ES-I3 (cell line): ENCODE data around the gene R3HDM4.
"Not testable (repeated sequence)": the region's sequence is repeated elsewhere in the genome, so short reads cannot be mapped to it uniquely, and the experiment has no call there.

Source experiments
- H3K36me3 ChIP-seq: 2 replicates; pipeline ENCODE4 v1.6.1; 2013; ENCODE audit warnings: mild to moderate bottlenecking, low read length, control low read depth, moderate library complexity; ENCODE audit not compliant: insufficient read depth
- H3K4me1 ChIP-seq: 2 replicates; pipeline ENCODE4 v1.6.1; 2013; ENCODE audit warnings: mild to moderate bottlenecking, control low read depth, low read length; ENCODE audit not compliant: insufficient read depth
- H3K9ac ChIP-seq: 2 replicates; pipeline ENCODE4 v1.6.1; 2013; ENCODE audit warnings: low read depth, mild to moderate bottlenecking, low read length, moderate library complexity
- H3K9me3 ChIP-seq: 2 replicates; pipeline ENCODE4 v1.6.1; 2013; ENCODE audit warnings: mild to moderate bottlenecking, low read length, moderate library complexity; ENCODE audit not compliant: control insufficient read depth, insufficient read depth

Gene R3HDM4

DNA sequence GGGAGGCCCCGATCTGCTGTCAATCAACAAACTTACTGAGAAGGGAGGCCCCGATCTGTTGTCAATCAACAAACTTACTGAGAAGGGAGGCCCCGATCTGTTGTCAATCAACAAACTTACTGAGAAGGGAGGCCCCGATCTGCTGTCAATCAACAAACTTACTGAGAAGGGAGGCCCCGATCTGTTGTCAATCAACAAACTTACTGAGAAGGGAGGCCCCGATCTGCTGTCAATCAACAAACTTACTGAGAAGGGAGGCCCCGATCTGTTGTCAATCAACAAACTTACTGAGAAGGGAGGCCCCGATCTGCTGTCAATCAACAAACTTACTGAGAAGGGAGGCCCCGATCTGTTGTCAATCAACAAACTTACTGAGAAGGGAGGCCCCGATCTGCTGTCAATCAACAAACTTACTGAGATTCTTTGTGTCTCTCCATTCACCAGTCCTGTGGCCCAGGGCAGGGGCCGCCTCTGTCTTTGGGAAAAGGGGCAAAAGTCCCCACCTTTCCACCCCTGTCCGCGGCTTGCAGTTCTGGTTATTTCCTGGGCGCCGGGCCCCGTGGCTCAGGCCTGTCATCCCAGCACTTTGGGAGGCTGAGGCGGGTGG is 59.3 kb downstream of the R3HDM4 start:
- H3K36me3 ChIP-seq, H3K9me3 ChIP-seq, H3K4me1 ChIP-seq, H3K9ac ChIP-seq: not testable (repeated sequence)

DNA sequence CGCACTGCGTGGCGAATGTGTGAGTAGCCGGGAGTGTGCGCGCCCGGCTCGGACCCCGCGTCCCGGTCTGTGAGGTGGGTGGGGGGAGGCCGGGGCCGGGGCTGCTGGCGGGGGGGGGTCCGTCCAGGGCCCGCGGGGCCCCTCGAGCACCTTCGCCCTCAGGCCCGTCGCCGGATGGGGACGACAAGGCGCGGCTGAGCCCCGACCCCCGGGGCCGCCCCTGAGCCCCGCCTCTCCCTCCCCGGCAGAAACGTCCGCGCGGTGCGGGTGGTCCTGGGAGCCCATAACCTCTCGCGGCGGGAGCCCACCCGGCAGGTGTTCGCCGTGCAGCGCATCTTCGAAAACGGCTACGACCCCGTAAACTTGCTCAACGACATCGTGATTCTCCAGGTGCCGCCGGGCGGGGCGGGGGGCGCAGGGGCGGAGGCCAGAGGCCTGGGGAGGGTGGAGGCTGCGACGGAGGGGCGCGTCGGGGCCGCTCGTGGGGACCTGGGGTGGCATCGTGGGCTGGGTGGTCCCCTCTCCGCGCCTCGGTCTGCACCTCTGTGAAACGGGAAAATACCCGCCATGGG is 59.9 kb downstream of the R3HDM4 start:
- Histone ChIP-seq H3K36me3 (no peaks in the 10 kb centered on the region), H3K9ac (no peak overlapping the region), H3K4me1 (peaks cover 6% of the 10 kb centered on the region; the same call in 1 of the 2 replicates), H3K9me3 (no peaks in the 10 kb centered on the region)

DNA sequence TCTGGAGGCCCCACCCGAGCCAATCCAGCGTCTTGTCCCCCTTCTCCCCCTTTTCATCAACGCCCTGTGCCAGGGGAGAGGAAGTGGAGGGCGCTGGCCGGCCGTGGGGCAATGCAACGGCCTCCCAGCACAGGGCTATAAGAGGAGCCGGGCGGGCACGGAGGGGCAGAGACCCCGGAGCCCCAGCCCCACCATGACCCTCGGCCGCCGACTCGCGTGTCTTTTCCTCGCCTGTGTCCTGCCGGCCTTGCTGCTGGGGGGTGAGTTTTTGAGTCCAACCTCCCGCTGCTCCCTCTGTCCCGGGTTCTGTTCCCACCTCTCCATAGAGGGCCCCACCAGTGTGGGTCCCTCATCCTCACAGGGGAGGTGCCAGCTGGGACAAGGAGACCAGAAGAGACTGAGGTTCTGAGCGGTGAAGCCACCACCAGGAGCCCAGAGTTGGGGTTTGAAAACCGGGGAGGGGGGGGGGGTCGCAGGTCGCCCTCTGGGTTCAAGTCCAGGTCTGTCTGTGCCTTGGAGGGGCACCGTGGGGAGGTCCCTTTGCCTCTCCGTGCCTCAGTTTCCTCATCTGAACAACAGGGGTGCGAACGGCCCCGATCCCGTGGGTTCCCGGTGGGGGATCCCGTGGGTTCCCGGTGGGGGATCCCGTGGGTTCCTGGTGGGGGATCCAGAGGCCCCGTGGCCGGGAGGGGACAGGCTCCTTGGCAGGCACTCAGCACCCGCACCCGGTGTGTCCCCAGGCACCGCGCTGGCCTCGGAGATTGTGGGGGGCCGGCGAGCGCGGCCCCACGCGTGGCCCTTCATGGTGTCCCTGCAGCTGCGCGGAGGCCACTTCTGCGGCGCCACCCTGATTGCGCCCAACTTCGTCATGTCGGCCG is 60.6 kb downstream of the R3HDM4 start, which contains the start of gene ELANE:
Gene ELANE, plus strand, starts transcription at position 168 of the 878 bp plus-strand sequence. Its CDS starts 26 bp downstream, at position 194.
- Histone ChIP-seq H3K36me3 (no peaks in the 10 kb centered on the region), H3K9me3 (no peaks in the 10 kb centered on the region), H3K4me1 (peaks cover 6% of the 10 kb centered on the region; the same call in 1 of the 2 replicates), H3K9ac (no peak within 1 kb of the TSS)

DNA sequence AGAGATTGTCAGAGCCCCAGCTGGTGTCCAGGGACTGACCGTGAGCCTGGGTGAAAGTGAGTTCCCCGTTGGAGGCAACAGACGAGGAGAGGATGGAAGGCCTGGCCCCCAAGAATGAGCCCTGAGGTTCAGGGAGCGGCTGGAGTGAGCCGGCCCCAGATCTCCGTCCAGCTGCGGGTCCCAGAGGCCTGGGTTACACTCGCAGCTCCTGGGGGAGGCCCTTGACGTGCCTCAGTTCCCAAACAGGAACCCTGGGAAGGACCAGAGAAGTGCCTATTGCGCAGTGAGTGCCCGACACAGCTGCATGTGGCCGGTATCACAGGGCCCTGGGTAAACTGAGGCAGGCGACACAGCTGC is 62.1 kb downstream of the R3HDM4 start:
- Histone ChIP-seq H3K4me1 (peaks cover 6% of the 10 kb centered on the region; the same call in 1 of the 2 replicates), H3K9ac (no peak overlapping the region), H3K9me3 (no peaks in the 10 kb centered on the region), H3K36me3 (no peaks in the 10 kb centered on the region)

DNA sequence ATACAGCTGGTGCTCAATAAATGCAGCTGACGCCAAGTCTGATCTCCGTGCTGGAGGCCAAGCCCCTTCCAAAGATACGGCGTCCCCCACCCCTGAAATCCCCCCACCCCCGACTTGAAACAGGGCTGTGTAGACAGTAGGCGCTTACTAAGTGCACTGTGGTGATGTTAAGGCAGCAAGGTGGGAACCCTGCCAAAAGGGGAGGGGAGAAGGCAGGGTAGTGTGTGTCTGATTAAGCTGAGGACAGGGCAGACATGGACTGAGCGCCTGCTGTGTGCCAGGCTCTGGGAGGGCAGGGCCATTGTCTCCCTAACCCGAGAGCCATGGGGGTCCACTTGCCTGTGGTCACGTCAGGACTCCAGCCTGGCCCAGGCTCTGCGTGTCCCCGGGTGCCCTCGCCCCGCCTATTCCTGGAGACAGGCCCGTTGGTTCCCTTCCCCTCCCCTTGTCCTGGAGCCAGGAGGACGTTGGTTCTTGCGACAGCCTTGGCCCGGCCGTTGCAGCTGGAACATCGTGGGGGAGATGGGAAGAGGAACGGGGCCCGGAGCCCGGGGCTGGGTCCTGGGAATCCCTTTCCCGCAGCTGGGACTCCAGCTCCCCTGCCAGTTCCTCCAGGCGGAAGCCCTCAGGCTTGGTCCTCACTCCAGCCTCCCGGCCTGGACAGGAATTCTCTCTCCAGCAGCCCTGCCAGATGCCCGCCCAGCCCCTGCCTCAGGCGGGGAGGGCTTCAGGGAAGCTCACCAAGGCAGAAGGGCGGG is 62.6 kb downstream of the R3HDM4 start:
- no peak overlapping the region; the same call in 1 of the 2 replicates for H3K9ac ChIP-seq
- H3K9me3 ChIP-seq = no peaks in the 10 kb centered on the region
- H3K36me3 ChIP-seq = no peaks in the 10 kb centered on the region
- peaks cover 6% of the 10 kb centered on the region; the same call in 1 of the 2 replicates for H3K4me1 ChIP-seq

DNA sequence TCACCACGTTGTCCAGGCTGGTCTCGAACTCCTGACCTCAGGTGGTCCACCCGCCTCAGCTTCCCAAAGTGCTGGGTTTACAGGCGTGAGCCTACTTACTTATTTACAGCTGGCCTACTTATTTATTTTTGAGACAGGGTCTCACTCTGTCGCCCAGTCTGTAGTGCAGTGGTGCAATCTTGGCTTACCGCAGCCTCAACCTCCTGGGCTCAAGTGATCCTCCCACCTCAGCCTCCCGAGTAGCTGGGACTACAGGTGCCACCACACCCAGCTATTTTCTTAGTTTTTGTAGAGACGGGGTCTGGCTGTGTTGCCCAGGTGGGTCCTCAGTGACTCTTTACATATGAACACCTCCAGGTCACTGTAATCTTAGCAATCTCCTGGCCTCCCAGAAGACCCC is 63.8 kb downstream of the R3HDM4 start:
- not testable (repeated sequence) for H3K9me3 ChIP-seq, H3K4me1 ChIP-seq, H3K9ac ChIP-seq, H3K36me3 ChIP-seq

DNA sequence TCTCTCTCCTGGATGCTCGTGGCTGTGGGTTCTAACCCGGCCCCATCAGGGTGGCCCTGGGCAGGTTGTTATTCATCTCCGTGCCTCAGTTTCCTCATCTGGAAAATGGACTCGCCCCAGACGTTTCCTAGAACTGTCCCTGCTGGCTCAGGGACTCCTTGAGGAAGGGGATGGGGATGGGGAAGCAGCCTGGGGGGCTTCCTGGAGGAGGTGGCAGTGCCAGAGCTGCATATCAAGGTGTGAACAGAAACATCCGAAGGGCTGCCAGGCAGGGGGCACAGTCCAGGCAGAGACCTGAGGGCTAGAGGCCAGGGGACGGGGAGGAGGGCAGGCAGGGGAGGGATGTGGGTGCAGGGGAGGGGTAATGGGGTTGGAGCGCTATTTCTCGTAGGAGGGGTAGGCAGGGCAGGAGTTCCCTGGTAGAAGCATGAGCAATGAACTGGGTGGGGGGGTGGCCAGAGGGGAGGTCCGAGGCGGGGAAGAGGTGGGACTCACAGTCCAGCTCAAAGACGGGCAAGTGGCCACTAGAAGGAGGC is 64.6 kb downstream of the R3HDM4 start:
- Histone ChIP-seq H3K36me3 (no peaks in the 10 kb centered on the region), H3K4me1 (peaks cover 6% of the 10 kb centered on the region; the same call in 1 of the 2 replicates), H3K9ac (no peak overlapping the region), H3K9me3 (no peaks in the 10 kb centered on the region)
